ENCODE measurements around the gene LIPK. TPM values are rescaled to one million over a fixed set of nuclear protein-coding genes. Genes with fewer than 3 reads are reported as not detected.

LIPK gene
- total and polyA plus RNA-seq, 2 of the 13 experiments (the other 11 are each of a cell fraction or from before 2014, with no cell fraction given) = not detected

- no peak for TF ChIP-seq ARID5B (CRISPR knock-in tag; IDR thresholded peaks at IDR 0.05)
- TF ChIP-seq ZFP36L1 (CRISPR knock-in tag; IDR thresholded peaks at IDR 0.05) = no peak
- TF ChIP-seq MAZ (IDR thresholded peaks at IDR 0.05; ENCODE audit: borderline replicate concordance, low read depth, low read length) = no peak
- no peak for TF ChIP-seq MAZ (CRISPR knock-in tag; IDR thresholded peaks at IDR 0.05; ENCODE audit: low read depth)
- TF ChIP-seq ZNF781 (CRISPR knock-in tag; IDR thresholded peaks at IDR 0.05; ENCODE audit: borderline replicate concordance, not compliant biosample characterization) = no peak
- TF ChIP-seq ZNF337 (CRISPR knock-in tag; IDR thresholded peaks at IDR 0.05; ENCODE audit: borderline replicate concordance, low read depth) = no peak
- TF ChIP-seq LBX2 (CRISPR knock-in tag; IDR thresholded peaks at IDR 0.05; ENCODE audit: borderline replicate concordance) = no peak
- TF ChIP-seq SMAD1 (CRISPR knock-in tag; IDR thresholded peaks at IDR 0.05; ENCODE audit: borderline replicate concordance, low read depth) = no peak
- TF ChIP-seq ZNF704 (CRISPR knock-in tag; IDR thresholded peaks at IDR 0.05; ENCODE audit: borderline replicate concordance) = no peak
- no peak for TF ChIP-seq ZNF557 (CRISPR knock-in tag; IDR thresholded peaks at IDR 0.05)
These were observed 77.7 kb downstream of the LIPK start (continued) for GRCh38 chr10:88783724-88784123.

Measured in HepG2 (cell line).